Measurements from ENCODE around the gene CHD6. TPM values are rescaled to one million over a fixed set of nuclear protein-coding genes. Genes with fewer than 3 reads are reported as not detected.

Gene CHD6
- total RNA-seq, 2 donors from 2014 or later = 16.5 to 21.4 TPM

DNA sequence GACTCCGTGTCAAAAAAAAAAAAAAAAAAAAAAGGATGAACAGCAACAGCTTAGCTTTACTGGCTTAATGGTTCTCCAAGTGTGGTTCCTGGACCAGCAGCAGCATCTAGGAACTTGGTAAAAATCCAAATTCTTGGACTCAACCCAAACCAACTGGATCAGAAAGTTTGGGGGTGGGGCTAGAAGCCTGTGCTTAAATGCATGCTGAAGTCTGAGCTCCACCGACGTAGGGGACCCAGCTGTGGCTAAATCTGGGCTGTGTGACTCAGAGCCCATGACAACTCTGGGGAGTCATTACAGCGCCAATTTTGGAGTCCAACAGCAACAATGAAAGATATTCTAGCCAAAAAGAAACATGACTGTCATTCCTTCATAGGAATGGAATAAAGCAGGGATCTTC, 13.6 kb upstream of the CHD6 start:
- no peaks in the 10 kb centered on the region for H3K4me1 Mint-ChIP-seq
- no peaks in the 10 kb centered on the region for H3K36me3 Mint-ChIP-seq (ENCODE audit: low read depth)
- ATAC-seq (replicated peaks) = no peak
- no peak overlapping the region for H3K27ac Mint-ChIP-seq
- H3K4me3 Mint-ChIP-seq = no peak overlapping the region
- H3K9me3 Mint-ChIP-seq = no peaks in the 10 kb centered on the region
- peaks cover 4% of the 10 kb centered on the region for H3K27me3 Mint-ChIP-seq

DNA sequence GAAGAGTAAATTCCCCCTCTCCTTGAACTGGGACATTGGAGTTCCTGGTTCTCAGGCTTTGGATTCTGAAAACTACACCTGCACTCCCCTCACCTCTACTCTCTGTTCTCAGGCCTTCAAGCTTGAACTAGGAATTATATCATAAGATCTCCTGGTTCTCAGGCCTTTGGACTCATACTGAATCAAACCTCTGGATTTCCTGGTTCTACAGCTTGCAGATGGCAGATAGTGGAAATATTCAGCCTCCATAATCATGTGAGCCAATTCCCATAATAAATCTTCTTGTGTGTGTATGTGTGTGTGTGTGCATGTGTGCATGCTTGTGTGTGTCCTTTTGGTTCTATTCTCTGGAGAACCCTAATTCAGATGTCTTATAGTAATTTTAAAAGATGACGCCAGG, 12.7 kb upstream of the CHD6 start:
- H3K27me3 Mint-ChIP-seq = peaks cover 4% of the 10 kb centered on the region
- H3K4me3 Mint-ChIP-seq = no peak overlapping the region
- no peak for ATAC-seq (replicated peaks)
- no peaks in the 10 kb centered on the region for H3K9me3 Mint-ChIP-seq
- H3K36me3 Mint-ChIP-seq (ENCODE audit: low read depth) = no peaks in the 10 kb centered on the region
- no peak overlapping the region for H3K27ac Mint-ChIP-seq
- H3K4me1 Mint-ChIP-seq = no peaks in the 10 kb centered on the region

DNA sequence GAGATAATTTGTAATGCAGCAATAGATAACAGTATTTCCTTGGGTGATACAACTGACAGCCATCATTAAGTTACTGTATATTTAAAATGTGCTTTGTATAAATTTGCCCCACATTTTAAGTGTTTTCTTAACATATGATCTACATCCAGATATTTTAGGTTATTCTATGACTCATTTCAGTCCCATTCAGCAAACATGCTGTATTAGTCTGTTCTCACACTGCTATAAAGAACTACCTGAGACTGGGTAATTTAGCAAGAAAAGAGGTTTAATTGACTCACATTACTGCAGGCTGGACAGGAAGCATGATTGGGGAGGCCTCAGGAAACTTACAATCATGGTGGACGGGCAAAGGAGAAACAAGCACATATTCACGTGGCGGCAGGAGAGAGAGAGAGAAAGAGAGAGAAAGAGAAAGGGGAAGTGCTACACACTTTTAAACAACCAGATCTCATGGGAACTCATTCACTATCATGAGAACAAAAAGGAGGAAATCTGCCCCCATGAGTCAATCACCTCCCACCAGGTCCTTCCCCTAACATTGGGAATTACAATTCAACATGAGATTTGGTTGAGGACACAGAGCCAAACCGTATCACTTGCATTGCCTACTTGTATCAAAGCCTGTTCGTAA, 9.6 kb upstream of the CHD6 start:
- no peaks in the 10 kb centered on the region for H3K9me3 Mint-ChIP-seq
- H3K27me3 Mint-ChIP-seq = no peaks in the 10 kb centered on the region
- ATAC-seq (replicated peaks) = no peak
- no peak overlapping the region for H3K27ac Mint-ChIP-seq
- H3K4me1 Mint-ChIP-seq = no peaks in the 10 kb centered on the region
- no peaks in the 10 kb centered on the region for H3K36me3 Mint-ChIP-seq (ENCODE audit: low read depth)
- H3K4me3 Mint-ChIP-seq = no peak overlapping the region

DNA sequence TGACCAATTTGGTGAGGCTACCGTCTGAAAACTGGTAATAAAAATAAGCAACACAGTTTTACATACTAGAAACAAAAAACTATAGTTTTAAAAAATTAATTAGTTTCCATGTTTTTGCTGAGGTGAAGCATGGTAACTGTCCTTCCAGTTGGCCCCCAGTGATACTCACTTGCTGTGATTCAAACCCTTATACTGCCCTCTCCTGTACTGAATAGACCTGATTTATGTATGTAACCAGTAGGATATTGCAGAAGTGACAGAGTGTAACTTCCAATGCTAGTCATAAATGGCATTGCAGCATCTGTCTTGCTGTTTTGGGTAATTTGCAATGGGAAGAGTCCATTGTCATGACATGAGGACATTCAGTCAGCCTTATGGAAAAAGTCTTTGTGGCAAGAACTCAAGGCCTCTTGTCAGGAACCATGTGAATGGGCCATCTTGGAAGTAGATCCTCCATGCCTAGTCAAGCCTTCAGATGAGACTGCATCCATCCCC, 8.9 kb upstream of the CHD6 start:
- H3K4me3 Mint-ChIP-seq = no peak overlapping the region
- H3K27ac Mint-ChIP-seq = no peak overlapping the region
- no peaks in the 10 kb centered on the region for H3K4me1 Mint-ChIP-seq
- no peaks in the 10 kb centered on the region for H3K36me3 Mint-ChIP-seq (ENCODE audit: low read depth)
- H3K9me3 Mint-ChIP-seq = no peaks in the 10 kb centered on the region
- no peak for ATAC-seq (replicated peaks)
- H3K27me3 Mint-ChIP-seq = no peaks in the 10 kb centered on the region

DNA sequence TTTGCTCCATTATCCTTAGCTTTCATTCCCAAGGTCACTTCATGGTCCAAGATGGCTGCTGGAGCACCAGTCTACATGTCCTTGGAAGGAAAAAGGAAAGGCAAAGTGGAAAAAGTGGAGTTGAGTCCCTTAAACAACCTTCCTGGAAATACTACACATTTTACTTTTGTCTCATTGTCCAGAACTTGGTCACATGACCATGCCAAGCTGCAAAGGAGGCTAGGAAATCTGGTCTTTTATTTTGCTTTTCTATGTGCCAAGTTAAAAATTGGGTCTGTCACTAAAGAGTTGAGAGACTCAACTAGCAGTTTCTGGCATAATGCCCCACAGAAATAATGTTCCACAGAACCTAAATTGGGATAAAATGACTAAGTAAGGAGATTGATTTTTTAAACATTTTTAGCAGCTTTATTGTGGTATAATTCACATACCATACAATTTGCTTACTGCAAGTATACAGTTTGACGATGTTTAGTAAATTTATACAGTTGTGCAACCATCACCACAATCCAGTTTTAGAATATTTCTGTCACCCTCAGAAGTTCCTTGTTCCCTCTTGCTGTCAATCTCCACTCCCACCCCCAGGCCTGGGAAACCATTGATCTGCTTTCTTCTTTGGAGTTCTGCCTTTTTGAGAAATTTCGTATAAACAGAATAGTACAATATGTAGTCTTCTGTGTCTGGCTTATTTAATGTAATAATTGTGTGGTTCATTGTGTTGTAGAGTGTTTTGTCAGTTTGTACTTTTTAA, 5.6 kb upstream of the CHD6 start:
- peaks cover 4% of the 10 kb centered on the region for H3K4me1 Mint-ChIP-seq
- no peaks in the 10 kb centered on the region for H3K36me3 Mint-ChIP-seq (ENCODE audit: low read depth)

DNA sequence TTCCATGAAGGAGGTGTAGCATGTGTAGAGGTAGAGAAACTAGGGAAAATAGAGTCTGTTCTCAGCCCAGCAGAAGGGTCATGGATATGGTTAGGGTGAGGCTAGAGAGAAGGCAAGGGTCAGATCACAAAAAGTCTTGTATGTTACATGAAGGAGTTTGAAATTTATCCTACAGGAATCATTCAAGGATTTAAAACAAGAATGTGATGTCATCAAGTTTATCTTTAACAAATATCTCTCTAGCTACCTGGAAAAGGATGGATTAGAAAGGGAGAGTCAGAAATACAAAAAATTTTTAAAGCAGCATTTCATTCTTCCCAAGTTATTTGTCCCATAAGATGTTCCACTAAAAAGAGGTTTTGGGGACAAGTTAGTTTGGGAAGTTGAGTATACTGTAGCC, 4.4 kb upstream of the CHD6 start:
- no peaks in the 10 kb centered on the region for H3K9me3 Mint-ChIP-seq

More for the DNA sequence above, 5.6 kb upstream of the CHD6 start:
- Mint-ChIP-seq H3K27me3 (no peaks in the 10 kb centered on the region), H3K9me3 (no peaks in the 10 kb centered on the region), H3K4me3 (no peak overlapping the region), H3K27ac (no peak overlapping the region)
- ATAC-seq (replicated peaks) = no peak

DNA sequence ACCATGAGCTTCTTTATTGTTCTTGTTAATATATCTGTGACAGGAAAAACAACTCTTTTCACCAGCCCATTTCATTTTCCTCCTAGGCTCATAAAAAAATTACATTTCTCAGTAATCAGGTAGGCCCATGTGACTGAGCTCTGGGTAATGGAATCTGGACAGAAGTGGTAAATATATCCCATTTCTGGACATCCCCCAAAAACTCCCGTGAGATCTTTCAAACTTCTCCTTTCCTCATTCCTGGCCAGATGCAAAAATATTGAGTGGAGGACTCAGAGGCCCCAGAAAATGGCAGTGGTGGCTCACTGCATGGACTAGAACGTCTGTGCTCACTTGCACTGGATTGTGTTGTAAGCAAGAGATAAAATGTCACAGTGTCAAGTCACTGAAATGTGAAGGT, 3.8 kb upstream of the CHD6 start:
- no peak overlapping the region for H3K27ac Mint-ChIP-seq
- H3K36me3 Mint-ChIP-seq (ENCODE audit: low read depth) = no peaks in the 10 kb centered on the region
- no peaks in the 10 kb centered on the region for H3K9me3 Mint-ChIP-seq
- H3K4me3 Mint-ChIP-seq = no peak overlapping the region
- no peaks in the 10 kb centered on the region for H3K27me3 Mint-ChIP-seq
- H3K4me1 Mint-ChIP-seq = peaks cover 8% of the 10 kb centered on the region
- no peak for ATAC-seq (replicated peaks)

More for the DNA sequence above, 4.4 kb upstream of the CHD6 start:
- H3K4me3 Mint-ChIP-seq = no peak overlapping the region
- H3K36me3 Mint-ChIP-seq (ENCODE audit: low read depth) = no peaks in the 10 kb centered on the region
- no peaks in the 10 kb centered on the region for H3K27me3 Mint-ChIP-seq
- ATAC-seq (replicated peaks) = no peak
- H3K4me1 Mint-ChIP-seq = peaks cover 4% of the 10 kb centered on the region
- H3K27ac Mint-ChIP-seq = no peak overlapping the region

DNA sequence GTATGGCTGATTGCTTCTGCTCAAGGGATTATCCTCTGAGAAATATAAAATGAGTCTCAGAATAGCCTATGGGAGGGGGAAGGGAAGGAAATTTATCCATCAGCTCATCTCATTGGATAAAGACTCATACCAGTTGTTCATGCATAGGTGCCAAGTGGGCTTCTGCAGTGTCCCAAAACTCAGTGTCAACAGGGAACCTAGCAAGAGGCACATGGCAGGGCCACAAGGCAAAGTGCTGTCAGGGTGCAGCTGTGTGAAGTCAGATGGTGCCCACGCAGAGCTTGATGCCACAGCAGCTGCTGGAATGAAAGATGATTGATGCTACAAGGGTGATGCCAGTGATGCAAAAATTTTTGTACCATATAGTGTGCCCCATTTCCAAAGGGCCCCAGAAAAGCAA, 3.2 kb upstream of the CHD6 start:
- ATAC-seq (replicated peaks) = no peak
- peaks cover 14% of the 10 kb centered on the region for H3K4me1 Mint-ChIP-seq
- no peak overlapping the region for H3K4me3 Mint-ChIP-seq
- no peaks in the 10 kb centered on the region for H3K36me3 Mint-ChIP-seq (ENCODE audit: low read depth)
- no peak overlapping the region for H3K27ac Mint-ChIP-seq
- H3K27me3 Mint-ChIP-seq = no peaks in the 10 kb centered on the region
- H3K9me3 Mint-ChIP-seq = no peaks in the 10 kb centered on the region

DNA sequence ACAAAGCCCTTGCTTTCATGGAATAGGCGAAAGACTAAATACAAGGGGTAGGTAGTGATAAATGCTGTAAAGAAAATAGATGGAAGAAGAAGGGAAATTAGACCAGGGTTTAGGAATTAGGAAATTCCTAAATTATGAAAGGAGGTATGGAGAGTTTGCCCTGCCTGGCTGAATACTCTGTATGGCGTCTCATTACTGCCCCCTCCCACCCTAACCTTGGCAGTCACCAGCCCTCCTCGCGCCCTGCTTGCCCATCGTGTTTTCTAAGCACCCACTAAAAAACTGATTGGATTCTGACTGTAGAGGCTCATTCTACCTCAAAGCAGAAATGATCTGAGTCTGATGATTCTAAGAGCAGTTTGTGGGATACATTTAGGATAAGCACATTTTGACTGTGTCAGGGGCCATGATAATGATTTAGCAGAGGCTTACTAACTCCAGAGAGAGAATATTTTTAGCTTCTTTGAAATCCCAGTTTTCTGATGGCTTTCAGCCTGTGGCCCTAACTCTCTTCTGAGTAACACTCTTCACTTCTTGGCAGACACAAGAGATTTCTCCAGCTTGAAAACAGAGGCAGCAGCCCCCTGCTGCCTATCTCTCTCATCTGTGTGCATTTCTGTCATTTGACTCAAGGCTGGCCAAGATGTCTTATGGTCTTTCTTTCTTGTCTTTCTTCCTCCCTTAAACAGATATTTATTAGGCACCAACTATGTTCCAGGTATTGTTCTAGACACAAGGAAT, 1.4 kb upstream of the CHD6 start:
- peak overlapping the region; percentile 7 for H3K27ac Mint-ChIP-seq
- H3K4me3 Mint-ChIP-seq = peak overlapping the region; percentile 78
- H3K4me1 Mint-ChIP-seq = peaks cover 26% of the 10 kb centered on the region
- H3K27me3 Mint-ChIP-seq = no peaks in the 10 kb centered on the region
- no peaks in the 10 kb centered on the region for H3K9me3 Mint-ChIP-seq
- no peaks in the 10 kb centered on the region for H3K36me3 Mint-ChIP-seq (ENCODE audit: low read depth)
- no peak for ATAC-seq (replicated peaks)

DNA sequence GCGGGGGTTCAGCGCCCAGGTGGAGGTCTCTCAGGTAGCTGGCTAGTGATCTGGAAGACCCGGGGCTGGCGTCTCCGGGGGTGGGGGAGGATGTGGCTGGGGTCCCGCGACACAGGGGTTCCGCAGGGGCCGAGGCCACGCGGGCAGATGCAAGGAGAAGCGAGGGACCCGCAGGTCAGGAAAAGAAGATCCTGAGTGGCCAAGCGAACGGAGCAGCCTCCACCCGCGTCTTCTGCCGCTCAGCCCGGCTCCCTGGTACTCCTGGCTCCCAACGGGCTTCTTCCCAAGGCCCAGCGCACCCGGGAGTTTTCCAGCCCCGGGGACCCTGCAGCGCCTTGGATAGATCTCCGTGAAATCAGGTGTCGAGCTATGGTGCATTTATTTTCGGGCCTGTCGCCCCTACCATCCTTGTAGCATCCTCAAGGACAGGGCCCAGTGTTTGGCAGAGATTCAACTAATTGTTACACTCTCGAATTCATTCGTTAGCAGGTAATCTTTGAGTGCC, 682 bp upstream of the CHD6 start:
- no peak overlapping the region for H3K27ac Mint-ChIP-seq
- no peak for ATAC-seq (replicated peaks)

DNA sequence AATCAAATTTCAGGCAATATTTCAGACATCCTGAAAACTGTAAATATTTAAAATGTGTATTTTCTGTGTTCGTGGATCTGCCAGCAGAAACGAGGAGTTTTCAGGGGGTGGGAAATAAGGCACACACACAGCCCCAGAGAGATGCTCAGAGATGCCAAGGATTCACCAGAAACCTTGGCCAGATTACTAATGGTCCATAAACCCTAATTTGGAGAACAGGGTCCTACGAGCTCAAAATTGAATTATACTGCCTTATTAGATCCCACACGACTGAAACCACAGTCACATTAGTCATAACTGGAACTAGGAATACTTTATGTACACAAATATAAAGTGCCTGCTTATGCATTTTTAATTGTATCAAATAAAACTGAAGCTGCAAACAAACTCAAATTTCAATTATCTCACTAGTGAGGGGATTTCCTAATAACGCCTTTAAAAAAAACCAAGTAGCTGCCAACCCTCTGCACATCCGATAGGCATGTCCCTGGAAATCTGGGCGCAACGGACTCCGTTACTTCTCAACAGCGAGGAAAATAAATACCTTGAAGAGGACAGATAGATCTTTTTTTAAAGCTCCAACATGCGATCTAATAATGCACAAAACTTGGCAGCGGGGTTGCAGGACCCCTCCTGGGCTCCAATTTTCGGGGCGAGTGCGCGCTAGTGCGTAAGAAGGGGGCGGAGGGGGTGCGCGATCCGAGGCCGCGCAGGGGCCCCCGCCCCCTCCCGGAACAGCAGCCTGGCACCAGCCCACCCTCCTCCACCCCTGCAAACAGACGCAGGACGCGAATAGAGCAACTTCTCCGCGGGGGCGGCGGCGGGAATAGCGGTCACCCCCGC, 897 bp downstream of the CHD6 start:
- no peaks in the 10 kb centered on the region for H3K27me3 Mint-ChIP-seq
- H3K9me3 Mint-ChIP-seq = no peaks in the 10 kb centered on the region
- ATAC-seq (replicated peaks) = no peak
- peak overlapping the region; percentile 89 for H3K27ac Mint-ChIP-seq
- no peaks in the 10 kb centered on the region for H3K36me3 Mint-ChIP-seq (ENCODE audit: low read depth)
- peaks cover 27% of the 10 kb centered on the region for H3K4me1 Mint-ChIP-seq
- H3K4me3 Mint-ChIP-seq = peak overlapping the region; percentile 91

More for the DNA sequence above, 682 bp upstream of the CHD6 start:
- H3K4me3 Mint-ChIP-seq = peak overlapping the region; percentile 78
- H3K4me1 Mint-ChIP-seq = peaks cover 26% of the 10 kb centered on the region
- no peaks in the 10 kb centered on the region for H3K36me3 Mint-ChIP-seq (ENCODE audit: low read depth)
- no peaks in the 10 kb centered on the region for H3K9me3 Mint-ChIP-seq
- no peaks in the 10 kb centered on the region for H3K27me3 Mint-ChIP-seq

DNA sequence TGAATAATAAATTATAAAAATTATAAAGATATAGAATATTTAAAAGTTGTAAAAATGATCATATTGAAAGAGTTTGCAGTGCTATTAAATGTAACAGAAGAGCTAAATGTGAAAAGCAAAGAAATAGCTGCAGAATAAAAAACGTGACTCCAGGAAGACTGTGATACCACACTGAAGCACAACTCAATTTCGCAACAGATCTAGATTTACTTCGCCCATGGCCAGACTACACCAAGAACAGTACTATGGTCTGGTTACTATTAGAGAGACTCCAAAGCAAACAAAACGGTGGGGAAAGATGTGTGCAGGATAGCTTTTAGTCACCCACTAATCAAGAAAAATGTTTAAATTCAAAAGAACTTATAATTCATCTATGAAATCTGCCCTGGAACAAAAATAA, 1.9 kb downstream of the CHD6 start:
- H3K27ac Mint-ChIP-seq = no peak overlapping the region
- peaks cover 32% of the 10 kb centered on the region for H3K4me1 Mint-ChIP-seq

DNA sequence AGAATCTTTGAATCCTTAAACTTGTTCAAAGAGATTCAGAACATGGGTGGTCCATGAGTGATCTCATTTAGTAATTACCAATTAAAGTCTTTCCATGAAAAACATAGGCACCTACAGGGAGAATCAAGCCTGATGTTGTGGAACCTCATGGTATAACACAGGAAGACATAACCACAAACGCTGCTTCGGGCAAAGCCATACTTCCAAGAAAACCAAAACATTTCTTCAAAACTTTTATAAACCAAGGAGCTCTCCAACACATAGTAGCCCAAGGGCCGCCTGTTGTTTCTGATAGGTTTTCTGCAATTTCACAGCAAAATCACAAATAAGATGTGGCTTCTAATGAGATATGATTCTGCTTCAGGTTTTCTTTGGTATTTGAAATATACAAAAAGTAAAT, 2.5 kb downstream of the CHD6 start:
- no peak for ATAC-seq (replicated peaks)
- H3K36me3 Mint-ChIP-seq (ENCODE audit: low read depth) = no peaks in the 10 kb centered on the region
- no peaks in the 10 kb centered on the region for H3K9me3 Mint-ChIP-seq
- H3K4me3 Mint-ChIP-seq = peak overlapping the region; percentile 91
- no peaks in the 10 kb centered on the region for H3K27me3 Mint-ChIP-seq
- H3K4me1 Mint-ChIP-seq = peaks cover 32% of the 10 kb centered on the region
- H3K27ac Mint-ChIP-seq = peak overlapping the region; percentile 29

More for the DNA sequence above, 1.9 kb downstream of the CHD6 start:
- Mint-ChIP-seq H3K27me3 (no peaks in the 10 kb centered on the region), H3K9me3 (no peaks in the 10 kb centered on the region), H3K36me3 (ENCODE audit: low read depth) (no peaks in the 10 kb centered on the region), H3K4me3 (peak overlapping the region; percentile 91)
- no peak for ATAC-seq (replicated peaks)

DNA sequence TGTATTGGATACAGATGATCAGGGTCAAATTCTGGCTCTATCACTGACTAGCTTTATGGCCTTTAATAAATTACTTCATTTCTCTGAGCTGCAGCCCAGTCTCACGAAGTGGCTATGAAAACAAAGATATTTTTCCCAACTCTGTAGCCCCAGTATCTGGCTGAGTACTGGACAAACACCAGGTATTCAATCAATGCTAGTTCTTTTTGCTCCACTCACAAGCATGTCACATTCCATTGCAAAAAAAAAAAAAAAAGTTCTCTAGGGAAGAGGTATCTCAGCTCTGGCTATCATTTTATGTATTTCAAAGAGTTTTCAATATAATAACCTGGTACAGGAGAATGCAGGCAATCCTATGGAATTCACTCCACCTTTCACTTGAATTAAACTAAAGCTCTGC, 3.1 kb downstream of the CHD6 start:
- peak overlapping the region; percentile 91 for H3K4me3 Mint-ChIP-seq
- H3K27ac Mint-ChIP-seq = peak overlapping the region; percentile 29
- H3K36me3 Mint-ChIP-seq (ENCODE audit: low read depth) = no peaks in the 10 kb centered on the region
- H3K4me1 Mint-ChIP-seq = peaks cover 32% of the 10 kb centered on the region
- H3K9me3 Mint-ChIP-seq = no peaks in the 10 kb centered on the region
- H3K27me3 Mint-ChIP-seq = no peaks in the 10 kb centered on the region
- ATAC-seq (replicated peaks) = no peak

All from activated T-helper 17 cell treated with anti-CD3 and anti-CD28 coated beads, Interleukin-2, amount 50 U/mL, for 72 hours (primary cell).